Tibial nerve (tissue), 4 donors: ENCODE measurements around the gene EXOC4. TPM values are rescaled to one million over a fixed set of nuclear protein-coding genes. Genes with fewer than 3 reads are reported as not detected.

Experiments
- DNase-seq, 2 donors: peaks; one replicate each; pipeline ENCODE4 v3.0.0-alpha.2; 2019; ENCODE audit warnings: low spot score in 2 of 2
- H3K27ac ChIP-seq, 4 donors: fragments of 200-600 bp; sonication (generic) in 3 of 4; one replicate each; pipeline ENCODE4 v1.5.1; 2017 to 2019; ENCODE audit warnings: mild to moderate bottlenecking in 1 of 4
- H3K27me3 ChIP-seq, 2 donors: fragments of 200-600 bp; sonication (generic) in 1 of 2; one replicate each; pipeline versions ENCODE4 v1.5.1 to v1.6.0; 2017 to 2019
- H3K36me3 ChIP-seq, 3 donors: fragments of 200-600 bp; sonication (generic); one replicate each; pipeline ENCODE4 v1.5.1; 2018 to 2019
- H3K4me1 ChIP-seq, 4 donors: fragments of 200-600 bp; sonication (generic) in 3 of 4; one replicate each; pipeline ENCODE4 v1.5.1; 2017 to 2019
- H3K4me3 ChIP-seq, 4 donors: fragments of 200-600 bp; sonication (generic) in 3 of 4; one replicate each; pipeline ENCODE4 v1.5.1; 2017 to 2019; ENCODE audit warnings: mild to moderate bottlenecking in 1 of 4, moderate library complexity in 1 of 4
- H3K9me3 ChIP-seq, 4 donors: fragments of 200-600 bp; sonication (generic) in 3 of 4; one replicate each; pipeline ENCODE4 v1.5.1; 2017 to 2019
- CTCF ChIP-seq, 5 experiments: fragments of 200-600 bp in 3 of 5; fragments of 450-650 bp in 2 of 5; sonication (generic) in 3 of 5; IDR thresholded peaks; one replicate each; pipeline ENCODE4 v1.5.1; 2016 to 2019; ENCODE audit warnings: antibody characterized with exemption in 5 of 5, mild to moderate bottlenecking in 3 of 5, moderate library complexity in 2 of 5
- EP300 ChIP-seq, 2 donors: sonication (generic); formaldehyde crosslinking; IDR thresholded peaks; one replicate each; pipeline ENCODE4 v1.6.1; 2017; ENCODE audit warnings: antibody characterized with exemption in 2 of 2, mild to moderate bottlenecking in 1 of 2
- POLR2A ChIP-seq, 2 donors: fragments of 450-650 bp; IDR thresholded peaks; one replicate each; pipeline ENCODE4 v1.6.1; 2017; ENCODE audit warnings: antibody characterized with exemption in 2 of 2, mild to moderate bottlenecking in 2 of 2, moderate library complexity in 2 of 2
- WGBS, 2 donors: methylation state at CpG; one replicate each; pipeline ENCODE4 v1.1.5; 2018; 5-methylcytosine and 5-hydroxymethylcytosine counted together
- total RNA-seq, 4 donors: library from RNA; depleted of rRNA; stranded (reverse); fragments of >200 nt; gene quantifications; one replicate each; pipeline ENCODE4 v1.1.0, GENCODE V29; 2016

Gene EXOC4
- total RNA-seq, 4 donors from 2014 or later, result 70.0 to 104 (median 85.8) TPM

- Histone ChIP-seq H3K4me1 (no peaks in the 10 kb centered on the region), H3K27ac (no peak overlapping the region), H3K36me3 (no peaks in the 10 kb centered on the region), H3K27me3 (no peaks in the 10 kb centered on the region), H3K9me3 (no peaks in the 10 kb centered on the region), H3K4me3 (no peak overlapping the region)
- TF ChIP-seq POLR2A (IDR thresholded peaks at IDR 0.05) (no peak), CTCF (IDR thresholded peaks at IDR 0.05) (no peak), EP300 (IDR thresholded peaks at IDR 0.05) (no peak)
- 94 to 95% methylated on average over 3 of the region's 3 CpGs for WGBS, 2 donors
- no peak for DNase-seq
These were observed 762.1 kb downstream of the EXOC4 start for GRCh38 chr7:134014935-134015334.

GRCh38 chr7:134016223-134016941 is 763.5 kb downstream of the EXOC4 start:
- 54 to 55% methylated on average over 4 of the region's 4 CpGs for WGBS, 2 donors
- Histone ChIP-seq H3K4me3 (no peak overlapping the region), H3K27me3 (no peaks in the 10 kb centered on the region), H3K4me1 (no peaks in the 10 kb centered on the region), H3K36me3 (no peaks in the 10 kb centered on the region), H3K9me3 (no peaks in the 10 kb centered on the region), H3K27ac (no peak overlapping the region)
- peak; percentile 12 to 52 (median 47) for TF ChIP-seq CTCF (IDR thresholded peaks at IDR 0.05)
- no peak for TF ChIP-seq EP300 (IDR thresholded peaks at IDR 0.05)
- peak in 1 of 2 donors; percentile 8 for DNase-seq

- Histone ChIP-seq H3K27ac (no peak overlapping the region), H3K36me3 (no peaks in the 10 kb centered on the region), H3K9me3 (no peaks in the 10 kb centered on the region), H3K27me3 (no peaks in the 10 kb centered on the region), H3K4me1 (no peaks in the 10 kb centered on the region), H3K4me3 (no peak overlapping the region)
- TF ChIP-seq EP300 (IDR thresholded peaks at IDR 0.05) (no peak), POLR2A (IDR thresholded peaks at IDR 0.05) (no peak), CTCF (IDR thresholded peaks at IDR 0.05) (no peak)
- WGBS, 2 donors, result 81% methylated on average over 3 of the region's 3 CpGs
- DNase-seq, result no peak
These were observed 764.0 kb downstream of the EXOC4 start for GRCh38 chr7:134016942-134017303.

- 62 to 82% methylated on average over 3 of the region's 3 CpGs for WGBS, 2 donors
- Histone ChIP-seq H3K36me3 (no peaks in the 10 kb centered on the region), H3K4me3 (no peak overlapping the region), H3K27ac (no peak overlapping the region), H3K27me3 (no peaks in the 10 kb centered on the region), H3K4me1 (no peaks in the 10 kb centered on the region), H3K9me3 (no peaks in the 10 kb centered on the region)
- no peak for TF ChIP-seq CTCF (IDR thresholded peaks at IDR 0.05)
- TF ChIP-seq EP300 (IDR thresholded peaks at IDR 0.05), result no peak
- no peak for TF ChIP-seq POLR2A (IDR thresholded peaks at IDR 0.05)
- DNase-seq, result no peak
These were observed 765.4 kb downstream of the EXOC4 start for GRCh38 chr7:134018306-134018705.

GRCh38 chr7:134019251-134019650 is 766.4 kb downstream of the EXOC4 start:
- no peaks in the 10 kb centered on the region for H3K36me3 ChIP-seq
- H3K27ac ChIP-seq, result no peak overlapping the region
- H3K4me1 ChIP-seq, result no peaks in the 10 kb centered on the region
- DNase-seq, result no peak
- WGBS, 2 donors, result 46 to 77% methylated on average over 2 of the region's 2 CpGs
- no peak overlapping the region for H3K4me3 ChIP-seq
- no peaks in the 10 kb centered on the region for H3K9me3 ChIP-seq
- TF ChIP-seq EP300 (IDR thresholded peaks at IDR 0.05) (no peak), POLR2A (IDR thresholded peaks at IDR 0.05) (no peak), CTCF (IDR thresholded peaks at IDR 0.05) (no peak)
- H3K27me3 ChIP-seq, result no peaks in the 10 kb centered on the region
